ENCODE measurements around the gene RTEL1.
"Not testable (repeated sequence)": the region's sequence is repeated elsewhere in the genome, so short reads cannot be mapped to it uniquely, and the experiment has no call there.

Gene RTEL1

GRCh38 chr20:63671695-63672094 lies 13.6 kb downstream of the RTEL1 start:
- DNase-seq, result not testable (repeated sequence)

- DNase-seq, result no peak
Measured at GRCh38 chr20:63672666-63673065, 14.6 kb downstream of the RTEL1 start.

GRCh38 chr20:63673951-63674350 lies 15.8 kb downstream of the RTEL1 start:
- no peak for DNase-seq

- DNase-seq, result no peak
Measured at GRCh38 chr20:63675681-63676368, 17.7 kb downstream of the RTEL1 start.

- DNase-seq, result no peak
Measured at GRCh38 chr20:63678071-63678470, 20.0 kb downstream of the RTEL1 start.

GRCh38 chr20:63678667-63679465 lies 20.8 kb downstream of the RTEL1 start:
- no peak for DNase-seq

GRCh38 chr20:63679799-63680305 lies 21.7 kb downstream of the RTEL1 start:
- DNase-seq, result no peak

- DNase-seq, result no peak
Measured at GRCh38 chr20:63680427-63680826, 22.3 kb downstream of the RTEL1 start.

GRCh38 chr20:63680857-63681608 lies 22.9 kb downstream of the RTEL1 start:
- no peak for DNase-seq

- DNase-seq, result no peak
Measured at GRCh38 chr20:63681609-63682142, 23.6 kb downstream of the RTEL1 start.

- no peak for DNase-seq
Measured at GRCh38 chr20:63682384-63683139, 24.4 kb downstream of the RTEL1 start.

- DNase-seq, result no peak
Measured at GRCh38 chr20:63685269-63686026, 27.3 kb downstream of the RTEL1 start.

- DNase-seq, result no peak
Measured at GRCh38 chr20:63686094-63686491, 28.0 kb downstream of the RTEL1 start.

- no peak for DNase-seq
Measured at GRCh38 chr20:63686492-63687321, 28.6 kb downstream of the RTEL1 start.

- DNase-seq, result no peak
Measured at GRCh38 chr20:63687419-63688178, 29.5 kb downstream of the RTEL1 start.

- no peak for DNase-seq
Measured at GRCh38 chr20:63688228-63689045, 30.3 kb downstream of the RTEL1 start.

- DNase-seq, result no peak
Measured at GRCh38 chr20:63689046-63690002, 31.2 kb downstream of the RTEL1 start.
